Liver (tissue), 9 donors: Measurements from ENCODE around the gene NFYB. TPM values are rescaled to one million over a fixed set of nuclear protein-coding genes. Genes with fewer than 3 reads are reported as not detected.

ENCODE experiments used
- DNase-seq: peaks from one replicate; pipeline ENCODE4 v3.0.0-alpha.2; 2017; ENCODE audit warnings: low spot score
- H3K27ac ChIP-seq, 2 donors: one replicate each; pipeline ENCODE4 v1.7.0; 2013; ENCODE audit warnings: inconsistent platforms in 2 of 2, low read length in 2 of 2, control low read depth in 1 of 2, low read depth in 1 of 2, mild to moderate bottlenecking in 1 of 2
- H3K27me3 ChIP-seq, 4 donors: one replicate each; pipeline versions ENCODE4 v1.6.1 to v1.7.0; 2013; ENCODE audit warnings: low read length in 3 of 4, inconsistent platforms in 1 of 4, mild to moderate bottlenecking in 1 of 4, moderate library complexity in 1 of 4; ENCODE audit not compliant: control insufficient read depth in 4 of 4, insufficient read depth in 4 of 4
- H3K36me3 ChIP-seq, 4 donors: one replicate each; pipeline versions ENCODE4 v1.6.1 to v1.7.0; 2013; ENCODE audit warnings: low read length in 3 of 4, mild to moderate bottlenecking in 3 of 4, low read depth in 1 of 4, moderate library complexity in 1 of 4; ENCODE audit not compliant: control insufficient read depth in 4 of 4, insufficient read depth in 3 of 4
- H3K4me1 ChIP-seq, 4 donors: one replicate each; pipeline versions ENCODE4 v1.6.1 to v1.7.0; 2013; ENCODE audit warnings: low read length in 3 of 4, mild to moderate bottlenecking in 3 of 4, moderate library complexity in 1 of 4; ENCODE audit not compliant: control insufficient read depth in 4 of 4, insufficient read depth in 4 of 4
- H3K4me3 ChIP-seq, 3 donors: one replicate each; pipeline versions ENCODE4 v1.6.1 to v1.7.0; 2013; ENCODE audit warnings: low read length in 3 of 3, control low read depth in 1 of 3, low read depth in 1 of 3, mild to moderate bottlenecking in 1 of 3
- H3K9ac ChIP-seq, 2 donors: one replicate each; pipeline ENCODE4 v1.7.0; 2013; ENCODE audit warnings: low read length in 2 of 2, mild to moderate bottlenecking in 2 of 2, moderate library complexity in 2 of 2, control low read depth in 1 of 2, low read depth in 1 of 2
- H3K9me3 ChIP-seq, 4 donors: one replicate each; pipeline versions ENCODE4 v1.6.1 to v1.7.0; 2013; ENCODE audit warnings: low read length in 3 of 4; ENCODE audit not compliant: control insufficient read depth in 4 of 4
- ATF3 ChIP-seq: IDR thresholded peaks from 2 replicates; pipeline ENCODE4 v1.6.1; 2016; ENCODE audit warnings: antibody characterized with exemption
- CTCF ChIP-seq: fragments of 150-350 bp; IDR thresholded peaks from 2 replicates; pipeline ENCODE4 v1.5.1; 2017; ENCODE audit warnings: improper control_type of control experiment, low read depth, low read length; ENCODE audit not compliant: missing input control
- EGR1 ChIP-seq, 2 donors: IDR thresholded peaks; 2 replicates each; pipeline ENCODE4 v1.6.1; 2016 to 2018; ENCODE audit warnings: antibody characterized with exemption in 2 of 2, low read depth in 2 of 2
- FOXA1 ChIP-seq: IDR thresholded peaks from 2 replicates; pipeline ENCODE4 v1.6.1; 2016; ENCODE audit warnings: antibody characterized with exemption
- HNF4A ChIP-seq, 2 donors: conservative IDR thresholded peaks; 2 replicates each; pipeline ENCODE4 v1.6.1; 2016; ENCODE audit warnings: antibody characterized with exemption in 2 of 2, mild to moderate bottlenecking in 2 of 2
- HNF4G ChIP-seq: IDR thresholded peaks from 2 replicates; pipeline ENCODE4 v1.6.1; 2016; ENCODE audit warnings: antibody characterized with exemption
- JUND ChIP-seq, 2 donors: IDR thresholded peaks; 2 replicates each; pipeline ENCODE4 v1.6.1; 2016; ENCODE audit warnings: antibody characterized with exemption in 2 of 2
- RAD21 ChIP-seq, 2 donors: IDR thresholded peaks; 2 replicates each; pipeline ENCODE4 v1.6.1; 2016; ENCODE audit warnings: antibody characterized with exemption in 2 of 2, mild to moderate bottlenecking in 2 of 2
- REST ChIP-seq: IDR thresholded peaks from 2 replicates; pipeline ENCODE4 v1.6.1; 2016; ENCODE audit warnings: antibody characterized with exemption, mild to moderate bottlenecking
- SP1 ChIP-seq: IDR thresholded peaks from 2 replicates; pipeline ENCODE4 v1.6.1; 2018; ENCODE audit warnings: antibody characterized with exemption, mild to moderate bottlenecking
- TAF1 ChIP-seq: conservative IDR thresholded peaks from 2 replicates; pipeline ENCODE4 v1.6.1; 2016; ENCODE audit warnings: antibody characterized with exemption, mild to moderate bottlenecking
- YY1 ChIP-seq: IDR thresholded peaks from 2 replicates; pipeline ENCODE4 v1.6.1; 2016; ENCODE audit warnings: antibody characterized with exemption, mild to moderate bottlenecking
- ZBTB33 ChIP-seq: IDR thresholded peaks from 2 replicates; pipeline ENCODE4 v1.6.1; 2016; ENCODE audit warnings: antibody characterized with exemption
- WGBS: extraction: QIAGEN DNeasy Blood & Tissue Kit; methylation state at CpG from one replicate; pipeline ENCODE4 v1.1.7; 2013; 5-methylcytosine and 5-hydroxymethylcytosine counted together
- polyA plus RNA-seq, 2 donors: library from polyadenylated mRNA; stranded (reverse) in 1 of 2; unstranded in 1 of 2; fragments of 200-250 nt in 1 of 2; fragments of >200 nt in 1 of 2; fragmentation: Nextera tagmentation in 1 of 2; extraction: Ambion mirVana in 1 of 2; gene quantifications; one replicate each; pipeline versions ENCODE4 v1.2.1 to v1.2.3, GENCODE V29; 2013 to 2015
- total RNA-seq, 2 donors: library from RNA; depleted of rRNA; stranded (reverse); fragments of >200 nt; gene quantifications; one replicate each; pipeline ENCODE4 v1.2.3, GENCODE V29; 2014
- donor health status: healthy.
- donor health status: healthy.
- donor health status: healthy.
- donor health status: healthy.
- donor health status: healthy.

The NFYB gene
- total and polyA plus RNA-seq, 4 donors, result 7.6 to 14.6 (median 11.5) TPM

- no peaks in the 10 kb centered on the region for H3K36me3 ChIP-seq
- no peaks in the 10 kb centered on the region for H3K27me3 ChIP-seq
- H3K9ac ChIP-seq, result no peak overlapping the region
- H3K4me1 ChIP-seq, result peaks cover 2 to 6% (median 4%) of the 10 kb centered on the region in 4 donors
- H3K27ac ChIP-seq, result no peak overlapping the region
- TF ChIP-seq HNF4G, result no peak
- TF ChIP-seq ATF3, result no peak
- no peak for TF ChIP-seq RAD21 (IDR thresholded peaks at IDR 0.05)
- TF ChIP-seq REST, result no peak
- no peak for TF ChIP-seq HNF4A (conservative IDR thresholded peaks at IDR 0.05)
- no peak for TF ChIP-seq TAF1
- no peak for TF ChIP-seq SP1
- TF ChIP-seq FOXA1, result no peak
- no peak for TF ChIP-seq CTCF
- TF ChIP-seq ZBTB33, result no peak
- TF ChIP-seq YY1, result no peak
- TF ChIP-seq EGR1 (IDR thresholded peaks at IDR 0.05; ENCODE audit: low read depth in 2 of 2), result no peak
- TF ChIP-seq JUND (IDR thresholded peaks at IDR 0.05), result no peak
- no peak for DNase-seq
- 90% methylated on average over 2 of the region's 2 CpGs for WGBS
- no peak overlapping the region for H3K4me3 ChIP-seq
- H3K9me3 ChIP-seq, result no peaks in the 10 kb centered on the region
Observed at GRCh38 chr12:104142543-104142942, 4.5 kb upstream of the NFYB start.

- H3K36me3 ChIP-seq, result no peaks in the 10 kb centered on the region
- no peak overlapping the region for H3K27ac ChIP-seq
- no peak overlapping the region for H3K9ac ChIP-seq
- 93% methylated on average over 7 of the region's 7 CpGs for WGBS
- H3K27me3 ChIP-seq, result no peaks in the 10 kb centered on the region
- peaks cover 3 to 15% (median 11%) of the 10 kb centered on the region in 4 donors for H3K4me1 ChIP-seq
- H3K4me3 ChIP-seq, result no peak overlapping the region
- TF ChIP-seq CTCF (no peak), JUND (IDR thresholded peaks at IDR 0.05) (no peak)
- no peak for DNase-seq
- H3K9me3 ChIP-seq, result no peaks in the 10 kb centered on the region
Observed at GRCh38 chr12:104138797-104139152, 765 bp upstream of the NFYB start.
